Spleen (tissue), 11 donors: Measurements from ENCODE around the gene NR2C2AP. TPM values are rescaled to one million over a fixed set of nuclear protein-coding genes. Genes with fewer than 3 reads are reported as not detected.

ENCODE experiments used
- DNase-seq: peaks from one replicate; pipeline ENCODE4 v3.0.0-alpha.2; 2020
- H3K27ac ChIP-seq, 8 donors: fragments of 200-600 bp; sonication (generic) in 7 of 8; 1 replicate in 4 of 8; 2 replicates in 4 of 8; pipeline versions ENCODE4 v1.5.0 to v1.8.0; 2016 to 2021; ENCODE audit warnings: inconsistent platforms in 4 of 8, mild to moderate bottlenecking in 4 of 8, moderate library complexity in 1 of 8
- H3K27me3 ChIP-seq, 7 donors: fragments of 200-600 bp; sonication (generic) in 6 of 7; replicated peaks in 1 of 7; 1 replicate in 4 of 7; 2 replicates in 3 of 7; pipeline versions ENCODE4 v1.5.0 to v1.8.0; 2016 to 2021; ENCODE audit warnings: inconsistent platforms in 3 of 7, mild to moderate bottlenecking in 1 of 7
- H3K36me3 ChIP-seq, 6 donors: fragments of 200-600 bp; sonication (generic) in 5 of 6; 1 replicate in 4 of 6; 2 replicates in 2 of 6; pipeline versions ENCODE4 v1.5.0 to v1.8.0; 2016 to 2021; ENCODE audit warnings: inconsistent platforms in 2 of 6
- H3K4me1 ChIP-seq, 6 donors: fragments of 200-600 bp; sonication (generic) in 5 of 6; 1 replicate in 3 of 6; 2 replicates in 3 of 6; pipeline versions ENCODE4 v1.5.0 to v1.8.0; 2016 to 2021; ENCODE audit warnings: inconsistent platforms in 3 of 6
- H3K4me3 ChIP-seq, 8 donors: fragments of 200-600 bp; sonication (generic) in 7 of 8; 1 replicate in 4 of 8; 2 replicates in 4 of 8; pipeline versions ENCODE4 v1.5.0 to v1.8.0; 2016 to 2021; ENCODE audit warnings: inconsistent platforms in 4 of 8, mild to moderate bottlenecking in 4 of 8, moderate library complexity in 2 of 8
- H3K9me3 ChIP-seq, 8 donors: fragments of 200-600 bp; sonication (generic) in 7 of 8; 1 replicate in 4 of 8; 2 replicates in 4 of 8; pipeline versions ENCODE4 v1.5.0 to v1.8.0; 2016 to 2021; ENCODE audit warnings: inconsistent platforms in 4 of 8
- POLR2A ChIP-seq, 3 donors: fragments of 450-650 bp; IDR thresholded peaks; one replicate each; pipeline ENCODE4 v1.5.1; 2017; ENCODE audit warnings: antibody characterized with exemption in 3 of 3, mild to moderate bottlenecking in 1 of 3
- POLR2AphosphoS5 ChIP-seq, 3 donors: sonication (generic); formaldehyde crosslinking; IDR thresholded peaks; one replicate each; pipeline ENCODE4 v1.5.1; 2017; ENCODE audit warnings: antibody characterized with exemption in 3 of 3
- WGBS, 5 donors: extraction: QIAGEN DNeasy Blood & Tissue Kit in 3 of 5; methylation state at CpG; one replicate each; pipeline versions ENCODE4 v1.1.5 to v1.1.7; 2013 to 2018; 5-methylcytosine and 5-hydroxymethylcytosine counted together
- intact Hi-C: fragments of 100-400 bp; cut with DNase I; formaldehyde crosslinking; loops from one replicate; pipeline ENCODE4 v1.15.0; 2023; ENCODE audit warnings: low total_unique reads
- polyA plus RNA-seq, 3 donors: library from polyadenylated mRNA; stranded (reverse); fragments of 200-250 nt; gene quantifications; one replicate each; pipeline ENCODE4 v1.2.1, GENCODE V29; 2013
- total RNA-seq, 7 donors: library from RNA; depleted of rRNA in 3 of 7; stranded (reverse); fragments of >200 nt in 3 of 7; fragmentation: NEBNext Ultra II Directional in 4 of 7; extraction: Animal tissue kit (Norgen Biotek cat#: 25700) in 4 of 7; gene quantifications; one replicate each; pipeline versions ENCODE4 v1.1.0 to v1.2.1, GENCODE V29; 2016 to 2021
- TF ChIP-seq, protein P1 (sequence below), 11 experiments: fragments of 200-600 bp in 7 of 11; fragments of 450-650 bp in 4 of 11; sonication (generic) in 4 of 11; IDR thresholded peaks in 8 of 11; conservative IDR thresholded peaks in 3 of 11; 1 replicate in 7 of 11; 2 replicates in 4 of 11; pipeline versions ENCODE4 v1.4.0 to v1.8.0; 2016 to 2021; ENCODE audit warnings: antibody characterized with exemption in 11 of 11, inconsistent platforms in 4 of 11, mild to moderate bottlenecking in 1 of 11
- donor health status: healthy with polysubstance abuse.
- donor health status: DM: no; HTN: no; CAD: no; lungs with moderate emphysema.
- donor health status: DM: no; HTN: no; CAD: no.
- donor health status: Bipolar disorder and iron deficiency.
- donor health status: healthy.
- donor health status: DM: no; HTN: no; CAD: no.
- donor health status: DM: yes; HTN: yes; CAD: no.

Gene NR2C2AP
- total and polyA plus RNA-seq, 10 donors, result 9.9 to 27.9 (median 14.5) TPM

DNA sequence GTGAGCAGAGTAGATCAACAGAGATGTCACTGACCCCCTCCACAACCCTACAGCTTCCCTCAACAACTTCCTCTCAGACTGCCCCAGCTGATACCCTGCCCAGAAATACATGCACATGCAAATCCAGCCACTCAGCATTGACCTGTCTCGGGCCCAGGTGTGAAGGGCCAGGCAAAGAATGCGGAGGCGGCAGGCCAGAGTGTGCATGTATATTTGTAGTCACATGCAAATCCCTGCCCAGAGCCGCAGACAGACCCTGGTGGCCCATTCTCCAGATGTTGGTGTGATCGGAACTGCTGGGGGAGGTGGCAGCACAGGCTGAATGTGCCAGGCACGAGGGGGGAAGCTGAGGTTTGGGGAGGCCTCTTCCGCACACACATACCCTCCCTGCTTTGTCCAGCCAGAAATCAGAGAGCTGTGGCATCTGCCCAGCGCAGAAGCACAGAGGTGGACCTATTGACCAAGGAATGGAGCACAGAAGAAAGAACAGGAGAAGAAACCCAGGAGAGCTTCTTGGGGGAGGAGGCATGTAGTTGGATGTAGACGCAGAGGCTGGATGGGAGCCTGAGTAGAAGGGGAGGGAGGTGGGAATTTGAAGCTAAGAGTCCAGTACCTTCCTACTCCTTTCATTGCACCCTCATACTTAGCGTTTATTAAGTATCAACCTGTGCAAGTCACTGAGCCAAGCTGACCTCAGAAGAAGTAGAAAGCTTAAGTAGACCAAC, 47.6 kb downstream of the NR2C2AP start:
- Histone ChIP-seq H3K27me3 (no peaks in the 10 kb centered on the region), H3K4me1 (peaks cover 0 to 44% (median 15%) of the 10 kb centered on the region in 6 donors), H3K9me3 (peaks cover 0 to 7% (median 2%) of the 10 kb centered on the region in 8 donors), H3K27ac (peak overlapping the region in 2 of 8 donors; percentile 11 to 25), H3K4me3 (no peak overlapping the region), H3K36me3 (peaks cover 0 to 32% (median 3%) of the 10 kb centered on the region in 6 donors)
- DNase-seq, result no peak
- intact Hi-C loops, result no loop called here
- TF ChIP-seq, protein P1, sequence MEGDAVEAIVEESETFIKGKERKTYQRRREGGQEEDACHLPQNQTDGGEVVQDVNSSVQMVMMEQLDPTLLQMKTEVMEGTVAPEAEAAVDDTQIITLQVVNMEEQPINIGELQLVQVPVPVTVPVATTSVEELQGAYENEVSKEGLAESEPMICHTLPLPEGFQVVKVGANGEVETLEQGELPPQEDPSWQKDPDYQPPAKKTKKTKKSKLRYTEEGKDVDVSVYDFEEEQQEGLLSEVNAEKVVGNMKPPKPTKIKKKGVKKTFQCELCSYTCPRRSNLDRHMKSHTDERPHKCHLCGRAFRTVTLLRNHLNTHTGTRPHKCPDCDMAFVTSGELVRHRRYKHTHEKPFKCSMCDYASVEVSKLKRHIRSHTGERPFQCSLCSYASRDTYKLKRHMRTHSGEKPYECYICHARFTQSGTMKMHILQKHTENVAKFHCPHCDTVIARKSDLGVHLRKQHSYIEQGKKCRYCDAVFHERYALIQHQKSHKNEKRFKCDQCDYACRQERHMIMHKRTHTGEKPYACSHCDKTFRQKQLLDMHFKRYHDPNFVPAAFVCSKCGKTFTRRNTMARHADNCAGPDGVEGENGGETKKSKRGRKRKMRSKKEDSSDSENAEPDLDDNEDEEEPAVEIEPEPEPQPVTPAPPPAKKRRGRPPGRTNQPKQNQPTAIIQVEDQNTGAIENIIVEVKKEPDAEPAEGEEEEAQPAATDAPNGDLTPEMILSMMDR (IDR thresholded peaks at IDR 0.05 in 8 of 11, conservative IDR thresholded peaks at IDR 0.05 in 3 of 11), result no peak
- TF ChIP-seq POLR2AphosphoS5 (IDR thresholded peaks at IDR 0.05), result peak in 2 of 3 donors; percentile 49 to 68
- no peak for TF ChIP-seq POLR2A (IDR thresholded peaks at IDR 0.05)
- WGBS, 5 donors, result 76 to 87% (median 78%) methylated on average over 10 of the region's 10 CpGs

DNA sequence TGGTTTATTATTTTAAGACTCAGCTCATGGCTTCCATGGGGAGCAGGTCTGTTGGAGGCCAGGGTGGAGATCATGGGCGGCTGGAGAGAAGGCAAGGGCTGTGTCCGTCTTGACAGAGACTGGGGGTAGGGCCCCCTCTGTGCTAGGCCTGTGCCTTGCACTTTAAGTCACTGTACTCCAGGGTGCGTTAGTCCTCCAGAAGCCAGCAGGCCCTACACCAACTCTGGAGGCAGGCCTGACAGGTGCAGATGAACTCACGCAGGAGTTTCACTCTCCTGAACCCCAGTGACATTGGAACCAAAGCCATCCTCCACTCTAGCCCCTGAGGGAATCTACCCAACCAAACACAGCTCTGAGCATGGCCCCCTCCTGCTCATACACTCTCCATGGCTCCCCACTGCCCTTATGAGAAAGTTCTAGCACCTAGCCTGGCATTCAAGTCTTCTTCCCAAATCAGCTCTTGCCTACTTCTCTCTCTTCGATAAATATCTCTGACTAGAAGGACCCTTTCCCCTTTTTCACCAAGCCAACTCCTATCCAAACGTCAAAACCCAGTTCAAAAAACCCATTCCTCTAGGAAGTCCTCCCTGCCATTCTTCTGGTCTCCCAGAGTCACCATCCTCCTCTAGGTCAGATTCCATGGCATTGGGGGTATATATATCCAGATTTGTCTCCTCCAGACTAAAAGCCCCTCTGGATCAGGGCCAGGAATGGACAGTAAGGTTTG, 48.3 kb downstream of the NR2C2AP start:
- TF ChIP-seq, protein P1 (IDR thresholded peaks at IDR 0.05 in 8 of 11, conservative IDR thresholded peaks at IDR 0.05 in 3 of 11), result no peak
- TF ChIP-seq POLR2AphosphoS5 (IDR thresholded peaks at IDR 0.05) (no peak), POLR2A (IDR thresholded peaks at IDR 0.05) (no peak)
- H3K4me3 ChIP-seq, result no peak overlapping the region
- H3K36me3 ChIP-seq, result peaks cover 0 to 38% (median 3%) of the 10 kb centered on the region in 6 donors
- intact Hi-C loops, result no loop called here
- peaks cover 0 to 37% (median 10%) of the 10 kb centered on the region in 6 donors for H3K4me1 ChIP-seq
- 86 to 94% (median 90%) methylated on average over 5 to 6 of the region's 6 CpGs for whole genome bisulfite sequencing, 5 donors
- peak overlapping the region in 1 of 8 donors; percentile 11 for H3K27ac ChIP-seq
- H3K9me3 ChIP-seq, result peaks cover 0 to 7% (median 2%) of the 10 kb centered on the region in 8 donors
- H3K27me3 ChIP-seq, result no peaks in the 10 kb centered on the region
- no peak for DNase-seq

DNA sequence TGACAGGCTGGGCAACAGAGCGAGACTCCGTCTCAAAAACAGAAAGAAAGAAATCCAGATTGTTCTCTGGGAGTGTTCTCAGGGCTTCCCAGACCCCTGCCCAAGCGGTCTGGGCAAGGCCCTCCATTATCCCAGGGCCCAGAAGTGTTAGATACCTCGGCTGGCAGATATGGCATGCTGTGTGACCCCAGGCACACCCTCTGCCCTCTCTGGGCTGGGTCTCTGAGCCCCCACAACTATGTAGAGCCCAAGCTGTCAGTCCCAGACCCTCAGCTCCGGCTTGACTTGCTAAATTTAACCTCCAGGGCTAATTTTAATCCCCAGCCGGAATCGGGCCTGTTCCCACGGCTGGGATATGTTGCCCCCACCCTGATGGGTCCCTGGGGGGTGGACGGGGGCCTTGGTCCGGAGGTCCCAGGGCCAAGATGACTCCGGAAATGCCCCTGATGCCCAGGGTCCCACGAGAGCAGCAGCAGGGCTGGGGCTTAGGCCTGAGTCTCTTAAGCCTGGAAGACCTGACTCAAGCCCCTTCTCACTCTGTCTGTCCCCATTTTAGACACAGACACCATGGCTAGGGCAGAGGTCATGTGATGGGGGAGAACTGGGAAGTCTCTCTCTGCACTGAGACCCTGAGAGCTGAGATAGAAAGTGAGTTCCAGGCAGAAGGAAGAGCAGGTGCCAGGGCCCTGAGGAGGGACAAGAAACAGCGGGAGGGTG, 50.4 kb downstream of the NR2C2AP start:
- no peaks in the 10 kb centered on the region for H3K27me3 ChIP-seq
- no peak for DNase-seq
- no peak overlapping the region for H3K4me3 ChIP-seq
- TF ChIP-seq POLR2AphosphoS5 (IDR thresholded peaks at IDR 0.05) (peak in 1 of 3 donors; percentile 12), POLR2A (IDR thresholded peaks at IDR 0.05) (no peak)
- H3K27ac ChIP-seq, result no peak overlapping the region
- peaks cover 0 to 20% (median 7%) of the 10 kb centered on the region in 6 donors for H3K4me1 ChIP-seq
- WGBS, 5 donors, result 78 to 88% (median 83%) methylated on average over 7 to 13 of the region's 13 CpGs
- peaks cover 0 to 7% (median 2%) of the 10 kb centered on the region in 8 donors for H3K9me3 ChIP-seq
- intact Hi-C loops, result no loop called here
- H3K36me3 ChIP-seq, result peaks cover 0 to 58% (median 18%) of the 10 kb centered on the region in 6 donors

GRCh38 chr19:19151418-19151817, 51.8 kb downstream of the NR2C2AP start:
- DNase-seq, result no peak
- WGBS, 5 donors, result 65 to 75% (median 68%) methylated on average over 10 to 11 of the region's 11 CpGs
- TF ChIP-seq POLR2AphosphoS5 (IDR thresholded peaks at IDR 0.05) (peak in 2 of 3 donors; percentile 11 to 22), POLR2A (IDR thresholded peaks at IDR 0.05) (no peak)
- TF ChIP-seq, protein P1 (IDR thresholded peaks at IDR 0.05 in 8 of 11, conservative IDR thresholded peaks at IDR 0.05 in 3 of 11), result no peak
- Histone ChIP-seq H3K36me3 (peaks cover 0 to 63% (median 27%) of the 10 kb centered on the region in 6 donors), H3K9me3 (peaks cover 0 to 7% (median 2%) of the 10 kb centered on the region in 8 donors), H3K27ac (no peak overlapping the region), H3K4me3 (no peak overlapping the region), H3K27me3 (no peaks in the 10 kb centered on the region), H3K4me1 (peaks cover 0 to 15% (median 7%) of the 10 kb centered on the region in 6 donors)
- intact Hi-C loops, result no loop called here
